Nephron (organoid): Measurements from ENCODE around the gene MBNL3.

Experiments
- H3K27ac Mint-ChIP-seq, 3 experiments: 2 replicates each; pipeline ENCODE4 v1.8.0; 2020; ENCODE audit warnings: mixed read lengths in 3 of 3, mild to moderate bottlenecking in 2 of 3, moderate library complexity in 1 of 3
- H3K27me3 Mint-ChIP-seq: 2 replicates; pipeline ENCODE4 v1.8.0; 2021; ENCODE audit warnings: low read depth, mild to moderate bottlenecking, moderate library complexity, mixed read lengths
- H3K36me3 Mint-ChIP-seq: 2 replicates; pipeline ENCODE4 v1.8.0; 2020; ENCODE audit warnings: low read depth, mixed read lengths
- H3K4me1 Mint-ChIP-seq: 2 replicates; pipeline ENCODE4 v1.8.0; 2020; ENCODE audit warnings: mixed read lengths
- H3K4me3 Mint-ChIP-seq, 3 experiments: 2 replicates each; pipeline ENCODE4 v1.8.0; 2020; ENCODE audit warnings: mild to moderate bottlenecking in 3 of 3, mixed read lengths in 3 of 3, moderate library complexity in 2 of 3
- H3K9me3 Mint-ChIP-seq: 2 replicates; pipeline ENCODE4 v1.8.0; 2020; ENCODE audit warnings: mixed read lengths
- CTCF ChIP-seq, 3 experiments: fragments of 200-600 bp; sonication (generic); IDR thresholded peaks; one replicate each; pipeline ENCODE4 v1.5.0; 2021; ENCODE audit warnings: antibody characterized with exemption in 3 of 3; ENCODE audit not compliant: unreplicated experiment in 3 of 3

The MBNL3 gene

GRCh38 chrX:132520213-132520612 is 31.4 kb upstream of the MBNL3 start:
- no peak overlapping the region for H3K4me3 Mint-ChIP-seq
- no peak for TF ChIP-seq CTCF (IDR thresholded peaks at IDR 0.05; ENCODE audit: unreplicated experiment in 3 of 3)
- H3K27me3 Mint-ChIP-seq = no peaks in the 10 kb centered on the region
- H3K27ac Mint-ChIP-seq = no peak overlapping the region
- H3K4me1 Mint-ChIP-seq = no peaks in the 10 kb centered on the region
- H3K36me3 Mint-ChIP-seq = no peaks in the 10 kb centered on the region
- H3K9me3 Mint-ChIP-seq = no peaks in the 10 kb centered on the region

- H3K27me3 Mint-ChIP-seq = no peaks in the 10 kb centered on the region
- H3K4me1 Mint-ChIP-seq = no peaks in the 10 kb centered on the region
- H3K27ac Mint-ChIP-seq = no peak overlapping the region
- no peak for TF ChIP-seq CTCF (IDR thresholded peaks at IDR 0.05; ENCODE audit: unreplicated experiment in 3 of 3)
- no peak overlapping the region for H3K4me3 Mint-ChIP-seq
- H3K9me3 Mint-ChIP-seq = no peaks in the 10 kb centered on the region
- no peaks in the 10 kb centered on the region for H3K36me3 Mint-ChIP-seq
These were observed 29.6 kb upstream of the MBNL3 start for GRCh38 chrX:132518401-132518800.

- Mint-ChIP-seq H3K4me1 (no peaks in the 10 kb centered on the region), H3K9me3 (no peaks in the 10 kb centered on the region), H3K27ac (no peak overlapping the region), H3K36me3 (no peaks in the 10 kb centered on the region), H3K4me3 (no peak overlapping the region), H3K27me3 (no peaks in the 10 kb centered on the region)
- TF ChIP-seq CTCF (IDR thresholded peaks at IDR 0.05; ENCODE audit: unreplicated experiment in 3 of 3) = no peak
These were observed 20.0 kb upstream of the MBNL3 start for GRCh38 chrX:132508834-132509233.

- H3K4me3 Mint-ChIP-seq = no peak overlapping the region
- no peak overlapping the region for H3K27ac Mint-ChIP-seq
- no peak for TF ChIP-seq CTCF (IDR thresholded peaks at IDR 0.05; ENCODE audit: unreplicated experiment in 3 of 3)
- H3K36me3 Mint-ChIP-seq = no peaks in the 10 kb centered on the region
- no peaks in the 10 kb centered on the region for H3K27me3 Mint-ChIP-seq
- H3K4me1 Mint-ChIP-seq = no peaks in the 10 kb centered on the region
- no peaks in the 10 kb centered on the region for H3K9me3 Mint-ChIP-seq
These were observed 16.3 kb upstream of the MBNL3 start for GRCh38 chrX:132505116-132505515.

- Mint-ChIP-seq H3K9me3 (no peaks in the 10 kb centered on the region), H3K4me1 (no peaks in the 10 kb centered on the region), H3K4me3 (no peak overlapping the region), H3K27ac (no peak overlapping the region), H3K27me3 (no peaks in the 10 kb centered on the region), H3K36me3 (no peaks in the 10 kb centered on the region)
- no peak for TF ChIP-seq CTCF (IDR thresholded peaks at IDR 0.05; ENCODE audit: unreplicated experiment in 3 of 3)
These were observed 15.6 kb upstream of the MBNL3 start for GRCh38 chrX:132504417-132504816.

GRCh38 chrX:132501606-132502005 is 12.8 kb upstream of the MBNL3 start:
- TF ChIP-seq CTCF (IDR thresholded peaks at IDR 0.05; ENCODE audit: unreplicated experiment in 3 of 3) = no peak
- no peak overlapping the region for H3K4me3 Mint-ChIP-seq
- H3K27me3 Mint-ChIP-seq = no peaks in the 10 kb centered on the region
- no peaks in the 10 kb centered on the region for H3K36me3 Mint-ChIP-seq
- no peaks in the 10 kb centered on the region for H3K4me1 Mint-ChIP-seq
- no peak overlapping the region for H3K27ac Mint-ChIP-seq
- H3K9me3 Mint-ChIP-seq = no peaks in the 10 kb centered on the region
